GM18511 (cell line): ENCODE measurements around the gene GGA2.
"Not testable (repeated sequence)": the region's sequence is repeated elsewhere in the genome, so short reads cannot be mapped to it uniquely, and the experiment has no call there.

ENCODE experiments used
- ATAC-seq: cut with Tn5 transposase; IDR thresholded peaks from one replicate; pipeline ENCODE4 v1.9.1; 2021; ENCODE audit warnings: mild to moderate bottlenecking, moderate library complexity; ENCODE audit not compliant: unreplicated experiment

GGA2 gene

GRCh38 chr16:23510164-23510914 lies at the start of gene GGA2:
Gene GGA2 (minus strand): TSS chr16:23510494. CDS start chr16:23510411, 83 bp downstream.
- ATAC-seq: peak; percentile 77

- peak; percentile 15 for ATAC-seq
Observed at GRCh38 chr16:23557779-23558702, 47.7 kb upstream of the GGA2 start.

- peak; percentile 94 for ATAC-seq
Observed at GRCh38 chr16:23556881-23557778, 46.8 kb upstream of the GGA2 start, which contains the start of the genes EARS2 and UBFD1. Gene EARS2 (minus strand): TSS chr16:23557350. CDS start chr16:23557343, 7 bp downstream. Gene UBFD1 (plus strand): TSS chr16:23557727. CDS start chr16:23557743, 16 bp downstream.

GRCh38 chr16:23554536-23554935 lies 44.2 kb upstream of the GGA2 start:
- no peak for ATAC-seq

GRCh38 chr16:23552161-23552560 lies 41.9 kb upstream of the GGA2 start:
- ATAC-seq: no peak

GRCh38 chr16:23549938-23550337 lies 39.6 kb upstream of the GGA2 start:
- no peak for ATAC-seq

GRCh38 chr16:23544436-23544835 lies 34.1 kb upstream of the GGA2 start:
- no peak for ATAC-seq

GRCh38 chr16:23540817-23541178 lies 30.5 kb upstream of the GGA2 start:
- not testable (repeated sequence) for ATAC-seq

- no peak for ATAC-seq
Observed at GRCh38 chr16:23539984-23540816, 29.9 kb upstream of the GGA2 start.

- ATAC-seq: no peak
Observed at GRCh38 chr16:23538919-23539278, 28.6 kb upstream of the GGA2 start.

GRCh38 chr16:23537390-23537789 lies 27.1 kb upstream of the GGA2 start:
- ATAC-seq: no peak

- no peak for ATAC-seq
Observed at GRCh38 chr16:23535901-23536300, 25.6 kb upstream of the GGA2 start.

- no peak for ATAC-seq
Observed at GRCh38 chr16:23534868-23535860, 24.9 kb upstream of the GGA2 start.

GRCh38 chr16:23532448-23532847 lies 22.2 kb upstream of the GGA2 start:
- ATAC-seq: no peak

- no peak for ATAC-seq
Observed at GRCh38 chr16:23530062-23530461, 19.8 kb upstream of the GGA2 start.

GRCh38 chr16:23528644-23529310 lies 18.5 kb upstream of the GGA2 start:
- no peak for ATAC-seq

- ATAC-seq: no peak
Observed at GRCh38 chr16:23527961-23528643, 17.8 kb upstream of the GGA2 start.

GRCh38 chr16:23524886-23525285 lies 14.6 kb upstream of the GGA2 start:
- no peak for ATAC-seq
